Activated CD4-positive, alpha-beta T cell treated with anti-CD3 and anti-CD28 coated beads for 24 hours (primary cell): Measurements from ENCODE around the gene PLBD2.

Experiments
- DNase-seq, 2 donors: peaks; one replicate each; pipeline ENCODE4 v3.0.0-alpha.2; 2020; ENCODE audit warnings: low read depth in 2 of 2

Gene PLBD2

GRCh38 chr12:113369391-113369985 lies 11.1 kb downstream of the PLBD2 start:
- DNase-seq, result no peak

DNA sequence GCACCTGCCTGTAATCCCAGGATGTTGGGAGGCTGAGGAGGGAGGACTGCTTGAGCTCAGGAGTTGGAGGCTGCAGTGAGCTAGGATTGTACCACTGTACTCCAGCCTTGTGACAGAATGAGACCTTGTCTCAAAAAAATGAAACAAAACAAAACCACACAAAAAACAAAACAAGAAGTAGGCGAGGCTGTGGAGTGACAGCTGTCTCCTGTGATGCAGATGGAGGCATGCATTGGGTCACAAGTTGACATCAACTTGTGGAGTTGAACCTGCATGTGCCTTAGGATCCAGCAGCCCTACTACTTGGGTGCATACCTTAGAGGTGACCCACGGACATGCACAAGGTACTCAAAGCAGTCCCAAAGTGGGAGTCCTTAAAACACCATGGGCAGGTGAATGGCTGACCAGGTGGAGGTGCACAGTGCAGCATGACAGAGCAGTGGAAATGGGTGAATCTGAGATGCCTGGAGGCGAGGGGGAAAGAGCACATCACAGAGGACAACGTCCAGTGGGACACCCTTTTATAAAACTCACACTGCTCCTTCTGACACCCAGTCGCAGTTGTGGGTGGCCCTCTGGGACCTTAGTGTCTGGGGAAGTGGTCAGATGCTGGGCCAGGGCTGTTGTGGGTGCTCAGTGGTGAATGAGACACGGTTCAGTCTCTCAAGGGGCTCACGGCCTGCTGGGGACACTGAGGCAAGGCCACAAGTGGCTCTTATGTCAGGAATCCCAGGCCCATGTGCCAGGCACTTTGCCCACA lies 12.7 kb downstream of the PLBD2 start:
- no peak for DNase-seq

- DNase-seq, result no peak
These were observed 13.4 kb downstream of the PLBD2 start for GRCh38 chr12:113371808-113372207.

DNA sequence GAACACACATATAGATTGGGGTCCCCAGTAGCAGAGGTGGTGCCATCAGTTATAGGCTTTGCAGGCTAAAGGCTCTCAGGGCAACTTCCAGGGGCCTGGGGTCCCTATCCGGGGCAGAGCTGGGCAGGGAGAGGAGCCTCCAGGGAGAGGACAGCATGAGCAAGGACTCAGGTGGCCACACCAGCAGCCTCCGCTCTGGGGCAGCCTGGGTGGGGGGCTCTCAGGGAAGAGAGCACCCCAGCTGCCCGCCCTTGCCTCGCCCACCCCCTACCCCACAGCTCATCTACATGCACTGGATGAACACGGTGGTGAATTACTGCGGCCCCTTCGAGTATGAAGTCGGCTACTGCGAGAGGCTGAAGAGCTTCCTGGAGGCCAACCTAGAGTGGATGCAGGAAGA lies 14.0 kb downstream of the PLBD2 start:
- DNase-seq, result no peak

DNA sequence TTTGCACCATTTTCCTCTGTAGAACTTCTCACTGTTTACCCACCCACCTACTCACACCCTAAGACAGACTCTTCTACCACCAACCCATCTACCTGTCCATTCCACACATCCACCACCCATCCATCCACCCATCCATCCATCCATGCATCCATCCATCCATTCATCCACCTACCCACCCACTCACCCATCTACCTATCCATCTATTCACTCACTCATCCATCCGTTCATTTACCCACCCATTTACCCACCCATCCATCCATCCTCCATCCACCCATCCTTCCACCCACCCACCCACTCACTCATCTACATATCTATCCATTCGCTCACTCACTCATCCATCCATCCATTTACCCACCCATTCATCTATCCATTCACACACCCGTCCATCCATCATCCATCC lies 15.1 kb downstream of the PLBD2 start:
- no peak for DNase-seq

- no peak for DNase-seq
These were observed 15.6 kb downstream of the PLBD2 start for GRCh38 chr12:113373969-113374368.

GRCh38 chr12:113374823-113375428 lies 16.5 kb downstream of the PLBD2 start:
- DNase-seq, result no peak

DNA sequence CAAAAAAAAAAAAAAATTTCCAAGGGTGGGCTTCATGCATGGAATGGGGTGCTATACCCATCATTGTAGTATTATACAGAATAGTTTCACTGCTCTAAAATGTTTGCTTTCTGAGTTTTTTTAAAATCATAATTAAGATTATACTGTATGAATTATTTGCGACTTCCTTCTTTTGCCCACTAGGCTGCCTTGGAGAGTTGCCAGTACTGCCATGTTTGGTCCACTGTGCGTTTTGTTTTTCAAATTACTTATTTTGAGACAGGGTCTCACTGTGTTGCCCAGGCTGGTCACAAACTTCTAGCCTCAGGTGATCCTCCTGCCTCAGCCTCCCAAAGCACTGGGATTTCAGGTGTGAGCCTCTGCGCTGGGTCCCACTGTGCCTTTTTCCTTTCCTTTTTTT lies 19.9 kb downstream of the PLBD2 start:
- DNase-seq, result no peak

DNA sequence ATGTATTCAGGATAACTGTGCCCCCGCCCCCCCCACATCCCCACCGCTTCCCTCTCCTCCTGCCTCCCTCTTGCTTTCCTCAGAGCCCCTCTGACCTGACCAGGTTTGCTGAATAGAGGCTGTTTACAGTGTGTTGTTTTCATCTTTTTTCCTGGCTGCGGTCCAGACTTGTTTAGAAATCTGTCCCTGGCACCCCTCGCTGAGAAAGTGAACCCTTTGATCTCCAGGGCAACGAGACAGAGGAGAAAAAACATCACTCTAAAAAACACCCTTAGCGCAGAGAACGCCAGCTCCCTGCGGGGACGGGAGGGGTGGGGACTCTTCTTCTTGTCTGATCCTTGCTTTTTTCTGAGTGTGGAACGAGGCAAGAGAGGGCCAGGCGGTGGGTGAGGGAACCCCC lies 22.8 kb downstream of the PLBD2 start:
- DNase-seq, result no peak

DNA sequence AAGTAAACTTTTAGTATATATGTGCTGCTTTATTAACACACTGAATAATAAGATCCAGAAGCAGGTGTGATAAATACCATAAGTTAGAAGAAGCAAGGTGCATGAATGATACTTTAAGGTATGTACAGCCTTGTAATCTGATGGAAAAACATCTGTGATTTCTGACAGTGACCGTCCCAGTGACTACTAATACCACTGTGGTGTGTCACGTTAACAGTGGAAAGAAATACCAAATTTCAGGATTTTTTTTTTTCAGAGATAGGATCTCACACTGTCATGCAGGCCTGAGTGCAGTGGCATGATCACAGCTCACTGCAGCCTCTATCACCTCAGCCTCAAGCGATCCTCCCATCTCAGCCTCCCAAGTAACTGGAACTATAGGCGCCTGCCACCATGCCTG lies 23.8 kb downstream of the PLBD2 start:
- no peak for DNase-seq

DNA sequence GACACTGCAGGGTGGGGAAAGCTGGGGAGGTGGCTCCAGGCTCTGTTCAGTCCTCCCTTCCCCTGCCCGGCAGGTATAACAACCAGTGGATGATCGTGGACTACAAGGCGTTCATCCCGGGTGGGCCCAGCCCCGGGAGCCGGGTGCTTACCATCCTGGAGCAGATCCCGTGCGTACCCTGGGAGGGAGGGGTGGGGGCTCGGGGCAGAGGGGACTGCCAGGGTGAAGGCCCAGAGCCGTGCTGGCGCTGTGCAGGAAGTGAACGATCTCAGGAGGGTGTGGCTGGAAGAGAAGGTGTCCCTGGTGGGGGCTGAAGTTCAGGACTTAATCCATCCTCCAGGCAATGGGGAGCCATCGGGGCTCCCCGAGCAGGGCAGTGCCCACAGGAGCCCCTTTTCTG lies 26.4 kb downstream of the PLBD2 start:
- DNase-seq, result no peak

DNA sequence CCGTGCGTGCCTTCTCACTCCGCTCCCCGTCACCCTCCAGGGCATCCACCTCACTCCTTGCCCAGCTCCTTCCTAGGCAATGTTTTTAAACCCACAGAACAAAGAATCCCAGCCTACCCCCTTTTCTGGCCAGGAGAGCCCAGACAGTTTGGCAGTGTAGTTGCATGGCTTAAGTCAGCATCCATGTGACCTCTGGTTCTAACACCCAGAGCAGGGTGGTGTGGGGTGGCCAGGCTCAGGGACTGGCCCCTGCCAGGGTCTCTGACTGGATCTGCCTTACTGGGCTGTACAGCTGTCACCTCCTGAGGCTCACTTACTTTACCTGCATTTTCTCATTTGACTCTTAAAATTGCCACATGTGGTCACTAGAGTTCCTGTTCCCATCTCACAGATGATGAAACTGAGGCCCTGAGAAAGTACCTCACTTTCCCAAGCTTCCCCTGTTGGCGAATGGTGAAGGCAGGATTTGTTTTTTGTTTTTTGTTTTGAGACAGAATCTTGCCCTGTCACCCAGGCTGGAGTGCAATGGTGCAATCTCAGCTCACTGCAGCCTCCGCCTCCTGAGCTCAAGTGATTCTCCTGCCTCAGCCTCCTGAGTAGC lies 27.0 kb downstream of the PLBD2 start:
- no peak for DNase-seq

GRCh38 chr12:113386866-113387566 lies 28.6 kb downstream of the PLBD2 start:
- no peak for DNase-seq

- DNase-seq, result no peak
These were observed 29.2 kb downstream of the PLBD2 start for GRCh38 chr12:113387631-113388030.

- DNase-seq, result no peak
These were observed 30.0 kb downstream of the PLBD2 start for GRCh38 chr12:113388351-113388750.

DNA sequence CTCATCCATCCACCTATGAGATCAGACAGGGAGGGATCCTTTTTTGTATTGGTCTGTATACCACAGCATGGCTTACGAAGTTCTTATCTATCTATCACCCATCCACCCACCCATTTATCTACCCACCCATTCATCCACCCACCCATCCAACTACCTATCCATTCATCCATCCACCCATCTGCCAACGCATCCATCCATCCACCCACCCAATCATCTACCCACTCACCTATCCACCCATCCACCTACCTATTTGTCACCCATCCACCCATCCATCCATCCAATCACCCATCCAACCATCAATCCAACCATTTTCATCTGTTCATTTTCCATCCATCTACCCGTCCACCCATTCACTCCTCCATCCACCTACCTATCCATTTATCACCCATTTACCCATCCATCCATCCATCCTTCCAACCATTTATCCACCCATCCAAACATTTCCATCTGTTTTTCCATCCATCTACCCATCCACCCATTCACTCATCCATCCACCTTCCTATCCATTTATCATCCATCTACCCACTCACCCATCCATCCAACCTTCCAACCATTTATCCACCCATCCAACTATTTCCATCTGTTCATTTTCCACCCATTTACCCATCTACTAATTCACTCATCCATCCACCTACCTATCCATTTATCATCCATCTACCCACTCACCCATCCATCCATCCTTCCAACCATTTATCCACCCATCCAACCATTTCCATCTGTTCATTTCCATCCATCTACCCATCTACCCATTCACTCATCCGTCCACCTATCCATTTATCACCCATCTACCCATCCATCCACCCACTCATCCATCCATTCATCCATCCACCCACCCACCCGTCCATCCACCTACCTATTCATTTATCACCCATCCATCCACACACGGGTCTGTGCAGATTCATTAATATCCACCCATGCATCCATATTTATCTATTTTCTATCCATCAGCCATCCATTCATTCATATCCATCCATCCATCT lies 32.0 kb downstream of the PLBD2 start:
- DNase-seq, result no peak

DNA sequence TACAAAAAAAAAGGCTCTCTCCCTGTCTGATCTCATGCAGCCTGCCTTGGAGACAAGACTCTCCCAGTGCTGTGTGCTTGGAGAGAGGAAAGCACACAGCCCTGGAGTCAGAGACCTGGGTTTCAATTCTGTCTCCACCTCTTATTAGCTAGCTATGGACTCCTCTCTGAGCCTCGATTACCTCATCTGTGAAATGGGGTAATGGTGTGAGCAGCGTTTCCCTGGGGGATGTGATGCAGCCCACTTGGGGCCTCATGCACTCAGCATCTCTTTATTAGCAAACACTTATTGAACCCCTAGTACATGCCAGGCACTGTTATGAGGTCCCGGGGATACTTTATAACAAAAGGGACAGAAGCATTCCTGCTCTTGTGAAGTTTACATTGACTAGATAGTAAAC lies 32.8 kb downstream of the PLBD2 start:
- no peak for DNase-seq

GRCh38 chr12:113391650-113392337 lies 33.4 kb downstream of the PLBD2 start:
- no peak for DNase-seq

GRCh38 chr12:113392520-113392919 lies 34.1 kb downstream of the PLBD2 start:
- DNase-seq, result no peak

DNA sequence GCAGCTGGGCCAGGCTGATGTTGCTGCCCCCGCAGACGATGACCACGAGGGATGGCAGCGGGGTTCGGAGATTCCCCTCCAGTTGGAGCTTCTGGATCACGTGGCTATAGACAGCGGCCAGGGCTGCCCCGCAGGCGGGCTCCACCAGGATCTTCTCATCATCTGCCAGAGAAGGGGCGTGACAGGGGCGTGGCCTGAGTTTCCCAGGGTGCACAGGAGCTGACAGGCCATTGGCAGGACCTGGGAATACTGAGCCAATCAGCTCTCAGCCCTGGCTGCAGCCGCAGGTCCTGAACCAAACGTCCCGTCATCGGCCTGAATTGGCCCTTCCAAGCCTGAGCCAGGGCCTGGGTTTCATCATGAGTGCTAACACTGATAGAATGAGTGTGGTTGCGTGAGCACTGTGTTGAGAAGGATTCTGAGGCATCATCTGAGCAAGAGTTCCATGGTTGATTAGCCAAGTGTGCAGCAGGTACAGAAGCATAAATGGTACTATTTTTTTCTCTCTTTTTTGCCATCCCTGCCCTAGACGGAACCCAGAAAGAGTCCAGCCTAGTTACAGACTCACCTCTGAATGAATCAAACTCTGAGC lies 34.7 kb downstream of the PLBD2 start:
- DNase-seq, result no peak
